Measurements from ENCODE around the gene OR6X1.
"Not testable (repeated sequence)": the region's sequence is repeated elsewhere in the genome, so short reads cannot be mapped to it uniquely, and the experiment has no call there.

The OR6X1 gene

DNA sequence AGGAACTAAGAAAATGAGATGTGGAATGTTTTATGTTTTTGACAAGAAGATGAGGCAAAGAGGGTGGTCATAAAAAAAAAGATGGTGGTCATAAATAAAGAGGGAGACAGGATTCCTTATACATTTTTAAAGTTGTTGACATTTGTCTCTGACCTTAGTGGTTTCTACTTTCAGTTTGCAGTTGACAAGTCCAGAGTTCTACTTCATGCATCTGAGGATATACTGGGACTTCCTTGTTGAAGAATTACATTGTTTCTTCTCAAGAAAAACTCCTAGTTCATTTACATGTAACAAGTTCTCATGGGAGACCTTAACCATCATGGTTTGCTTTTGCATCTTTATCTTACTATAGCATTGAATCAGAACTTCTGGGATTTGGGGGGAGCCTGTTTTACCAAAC lies 1.2 kb downstream of the OR6X1 start:
- no peak for DNase-seq

DNA sequence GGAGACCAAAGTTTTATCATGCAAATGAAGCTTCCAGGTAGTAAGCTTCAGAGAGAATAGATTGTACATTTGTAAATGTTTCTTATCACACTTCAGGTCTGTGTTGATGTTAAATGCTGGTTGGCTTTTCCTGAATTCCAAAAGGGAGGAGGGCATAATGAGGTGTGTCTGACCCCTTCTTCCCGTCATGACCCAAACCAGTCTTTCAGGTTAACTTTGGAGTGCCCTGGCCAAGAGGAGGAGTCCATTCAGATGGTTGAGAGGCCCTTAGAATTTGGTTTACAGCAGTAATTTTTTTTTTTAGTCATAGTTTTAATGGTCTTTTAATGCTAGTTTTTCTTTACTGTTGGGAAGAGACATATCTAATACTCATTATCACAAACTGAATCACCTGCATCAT lies 2.5 kb downstream of the OR6X1 start:
- DNase-seq = no peak

- DNase-seq = not testable (repeated sequence)
Observed at GRCh38 chr11:123748349-123748748, 6.0 kb downstream of the OR6X1 start.

DNA sequence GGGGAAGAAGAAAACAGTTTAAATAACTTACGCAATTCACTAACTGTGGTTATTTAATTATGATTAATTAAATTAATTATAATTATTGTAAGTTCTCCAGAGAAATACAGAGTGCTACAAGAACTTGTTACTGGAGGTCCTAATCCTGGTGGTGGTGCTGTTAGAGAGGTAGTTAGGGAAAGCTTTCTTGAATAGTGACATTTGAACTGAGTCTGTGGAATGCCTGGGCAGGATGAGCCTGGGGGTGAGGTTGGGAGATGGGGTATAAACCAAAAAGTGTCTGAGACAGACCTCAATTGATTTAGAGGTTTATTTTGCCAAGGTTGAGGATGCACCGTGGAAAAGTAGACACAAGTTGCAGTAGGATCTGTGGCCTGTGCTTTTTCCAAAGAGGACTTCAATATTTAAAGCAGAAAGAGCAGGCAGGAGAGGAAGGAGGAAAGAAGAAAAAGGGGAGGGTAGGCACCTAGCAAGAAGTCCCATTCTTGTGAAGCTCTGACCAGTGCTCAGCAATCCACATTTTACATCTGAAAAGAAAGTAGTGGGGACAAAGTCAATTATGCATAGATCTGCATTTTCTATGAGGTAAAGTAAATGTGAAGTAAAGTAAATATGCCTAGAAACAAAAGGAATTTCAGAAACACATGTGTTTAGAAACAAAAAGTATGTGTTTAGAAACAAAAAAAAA lies 8.4 kb downstream of the OR6X1 start:
- no peak for DNase-seq

DNA sequence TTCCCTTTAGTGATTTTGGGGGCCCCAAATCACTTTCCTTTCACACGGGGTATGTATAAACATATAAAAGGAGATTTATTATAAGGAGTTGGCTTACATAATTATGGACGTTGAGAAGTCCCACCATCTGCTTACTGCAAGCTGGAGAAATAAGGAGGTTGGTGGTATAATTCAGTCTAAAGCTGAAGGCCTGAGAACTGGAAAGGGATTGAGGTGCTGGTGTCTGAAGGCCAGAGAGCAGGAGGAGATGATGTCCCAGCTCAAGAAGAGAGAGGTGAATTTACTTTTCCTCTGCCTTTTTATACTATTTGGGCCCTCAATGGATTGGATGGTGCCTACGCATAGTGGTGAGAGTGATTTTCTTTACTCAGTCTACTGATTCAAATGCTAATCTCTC lies 11.6 kb downstream of the OR6X1 start:
- DNase-seq = no peak

GRCh38 chr11:123742031-123742723 lies 12.1 kb downstream of the OR6X1 start:
- DNase-seq = peak in 1 of 14 donors; percentile 47

- peak; percentile 33 to 90 (median 84) for DNase-seq
Observed at GRCh38 chr11:123741159-123742030, 12.9 kb downstream of the OR6X1 start, which contains the start of gene ZNF202. Gene ZNF202 (minus strand): TSS chr11:123741660. CDS start chr11:123730888, 10,772 bp downstream.

- DNase-seq = no peak
Observed at GRCh38 chr11:123740787-123741158, 13.5 kb downstream of the OR6X1 start.

DNA sequence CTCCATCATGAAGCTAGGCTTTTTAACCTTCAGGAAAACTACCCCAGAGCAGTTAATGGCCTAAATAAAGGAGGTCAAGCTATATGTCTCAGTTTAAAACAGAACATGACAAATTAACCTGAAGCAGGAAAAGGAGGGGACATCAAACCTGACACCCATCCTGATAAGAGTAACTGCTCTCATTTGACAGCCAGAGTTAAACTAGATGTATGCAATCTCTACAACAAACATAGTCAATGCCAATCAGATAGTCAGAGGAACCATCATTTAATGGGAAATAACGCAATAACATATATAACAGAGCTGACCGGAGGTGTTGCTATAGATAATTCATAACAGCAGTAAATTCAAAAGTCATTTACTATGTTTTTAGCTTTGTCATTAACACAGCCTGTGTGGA lies 15.9 kb downstream of the OR6X1 start:
- no peak for DNase-seq

- no peak for DNase-seq
Observed at GRCh38 chr11:123736769-123737168, 17.5 kb downstream of the OR6X1 start.

DNA sequence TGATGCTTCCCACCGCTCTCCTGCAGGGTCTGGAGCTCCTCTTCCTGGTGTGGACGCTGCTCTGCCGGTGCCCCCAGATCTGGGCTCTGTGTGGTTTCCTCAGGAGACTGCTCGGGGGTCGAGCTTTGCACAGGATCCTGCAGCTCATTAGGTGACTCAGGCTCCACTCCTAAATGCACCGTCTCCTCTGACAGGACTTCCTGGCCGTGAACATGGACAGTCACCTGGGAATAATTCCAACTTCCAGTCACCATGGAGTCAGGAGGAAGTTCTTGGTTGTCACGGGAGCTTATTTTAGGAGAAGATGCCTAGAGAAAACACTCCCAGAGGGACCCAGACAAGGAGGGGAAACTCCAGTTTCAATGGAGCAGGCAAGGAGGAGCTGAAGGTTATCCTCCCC lies 24.7 kb downstream of the OR6X1 start:
- no peak for DNase-seq

GRCh38 chr11:123725995-123726655 lies 28.2 kb downstream of the OR6X1 start:
- DNase-seq = no peak

DNA sequence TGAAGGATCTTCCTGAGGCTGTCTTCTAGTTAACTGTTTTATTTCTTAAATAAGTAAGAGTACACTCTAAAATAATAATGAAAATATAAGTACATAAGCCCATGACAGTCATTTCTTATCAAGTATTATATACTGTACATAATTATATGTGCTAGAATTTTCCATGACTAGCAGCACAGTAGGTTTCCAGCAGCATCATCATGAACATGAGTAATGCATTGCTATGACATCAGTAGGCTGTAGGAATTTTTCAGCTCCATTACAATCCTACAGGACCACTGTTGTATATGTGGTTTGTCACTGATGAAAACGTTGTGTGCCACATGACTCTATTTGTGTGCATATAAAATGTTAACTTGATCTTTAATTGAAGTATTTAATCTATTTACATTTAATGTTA lies 34.9 kb downstream of the OR6X1 start:
- DNase-seq = no peak

DNA sequence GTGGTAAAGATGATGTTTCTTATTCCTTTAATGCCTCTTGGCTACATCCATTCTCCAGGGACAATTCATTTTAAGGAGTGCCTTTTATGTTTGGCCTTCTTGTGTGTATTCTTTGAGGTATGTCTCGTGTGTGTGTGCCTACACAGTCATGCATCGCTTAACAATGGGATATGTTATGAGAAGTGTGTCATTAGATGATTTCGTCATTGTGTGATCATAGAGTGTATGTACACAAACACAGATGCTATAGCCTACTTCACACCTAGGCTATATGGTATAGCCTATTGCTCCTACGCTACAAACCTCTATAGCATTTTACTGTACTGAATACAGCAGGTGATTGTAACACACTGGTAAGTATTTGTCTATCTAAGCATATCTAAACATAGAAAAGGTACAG lies 35.8 kb downstream of the OR6X1 start:
- DNase-seq = no peak

- no peak for DNase-seq
Observed at GRCh38 chr11:123718063-123718462, 36.3 kb downstream of the OR6X1 start.

- not testable (repeated sequence) for DNase-seq
Observed at GRCh38 chr11:123712627-123713026, 41.7 kb downstream of the OR6X1 start.

GRCh38 chr11:123707606-123708205 lies 46.6 kb downstream of the OR6X1 start:
- peak in 4 of 14 donors; percentile 0 to 62 (median 3) for DNase-seq

GRCh38 chr11:123707206-123707605 lies 47.1 kb downstream of the OR6X1 start:
- peak in 1 of 14 donors; percentile 33 for DNase-seq

DNA sequence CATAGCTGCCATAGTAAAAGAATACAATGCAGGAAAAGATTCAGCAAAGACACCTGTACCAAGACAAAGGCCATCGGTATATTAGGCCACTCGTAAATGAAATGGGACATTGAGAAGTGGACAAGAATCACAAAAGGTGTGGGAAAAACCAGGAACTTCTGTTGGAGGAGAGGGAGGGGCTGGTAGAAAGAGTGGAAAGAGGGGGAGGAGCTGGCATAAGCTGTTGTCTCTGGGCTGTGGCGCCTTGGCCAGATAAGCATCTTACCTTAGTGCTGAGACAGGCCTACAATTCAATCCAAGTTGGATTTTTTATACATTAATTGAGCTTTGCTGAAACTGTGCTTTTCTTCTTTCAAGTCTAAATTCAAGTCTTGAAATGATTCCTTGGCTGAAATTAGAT lies 50.0 kb downstream of the OR6X1 start:
- DNase-seq = no peak

All from C1 segment of cervical spinal cord (tissue), 14 donors.